RWPE1 (cell line): ENCODE results near the gene SLC44A5.

ENCODE experiments used
- CTCF ChIA-PET: fragments of 350-600 bp; sonication (Branson Sonifier 250); formaldehyde crosslinking; extraction: SDS; loops from one replicate; lab custom pipeline; 2021; lab: Yijun Ruan, JAX
- POLR2A ChIA-PET: fragments of 400-600 bp; formaldehyde crosslinking; extraction: SDS; loops from one replicate; lab custom pipeline; 2020; ENCODE audit warnings: antibody characterized with exemption; ENCODE audit not compliant: low non-redundant PET; lab: Yijun Ruan, JAX
- DNase-seq: peaks from one replicate; pipeline ENCODE4 v3.0.0; 2012; ENCODE audit warnings: low spot score
- H3K27ac ChIP-seq: fragments of 450-650 bp; 2 replicates; pipeline ENCODE4 v1.5.1; 2017
- CTCF ChIP-seq: fragments of 450-650 bp; conservative IDR thresholded peaks from 2 replicates; pipeline ENCODE4 v1.5.1; 2017; ENCODE audit warnings: low read depth, mild to moderate bottlenecking

Gene SLC44A5

GRCh38 chr1:75520862-75521475 is 89.9 kb downstream of the SLC44A5 start:
- TF ChIP-seq CTCF: no peak
- no peak for DNase-seq
- POLR2A ChIA-PET: no interaction called here
- CTCF ChIA-PET: interaction anchor here (0.6 kb wide), 1 partner anchor 1908 kb away, joined by 3 read pairs; no protein-coding TSS in a partner anchor
- no peak overlapping the region for H3K27ac ChIP-seq

- ChIA-PET CTCF (no interaction called here), POLR2A (no interaction called here)
- no peak for DNase-seq
- no peak overlapping the region for H3K27ac ChIP-seq
- TF ChIP-seq CTCF: no peak
Observed at GRCh38 chr1:75519651-75520427, 91.1 kb downstream of the SLC44A5 start.

GRCh38 chr1:75518686-75519085 is 92.2 kb downstream of the SLC44A5 start:
- POLR2A ChIA-PET: no interaction called here
- TF ChIP-seq CTCF: no peak
- H3K27ac ChIP-seq: no peak overlapping the region
- CTCF ChIA-PET: no interaction called here
- DNase-seq: no peak

- no peak overlapping the region for H3K27ac ChIP-seq
- no peak for DNase-seq
- POLR2A ChIA-PET: no interaction called here
- no peak for TF ChIP-seq CTCF
- CTCF ChIA-PET: interaction anchor here (0.6 kb wide), 1 partner anchor 489 kb away, joined by 4 read pairs; no protein-coding TSS in a partner anchor
Observed at GRCh38 chr1:75514270-75514669, 96.6 kb downstream of the SLC44A5 start.

- ChIA-PET POLR2A (no interaction called here), CTCF (no interaction called here)
- no peak for TF ChIP-seq CTCF
- no peak overlapping the region for H3K27ac ChIP-seq
- DNase-seq: no peak
Observed at GRCh38 chr1:75506976-75507375, 103.9 kb downstream of the SLC44A5 start.

- CTCF ChIA-PET: no interaction called here
- DNase-seq: no peak
- no peak overlapping the region for H3K27ac ChIP-seq
- POLR2A ChIA-PET: no interaction called here
- TF ChIP-seq CTCF: no peak
Observed at GRCh38 chr1:75503221-75503974, 107.5 kb downstream of the SLC44A5 start.
